ENCODE data around the gene AP4B1. TPM values are rescaled to one million over a fixed set of nuclear protein-coding genes. Genes with fewer than 3 reads are reported as not detected.
"Not testable (repeated sequence)": the region's sequence is repeated elsewhere in the genome, so short reads cannot be mapped to it uniquely, and the experiment has no call there.

AP4B1 gene
- total RNA-seq = 10 to 100 TPM in 3 of 4 donors, 1 to 10 TPM in 1; 7.1 to 21.9 (median 12.6) TPM

DNA sequence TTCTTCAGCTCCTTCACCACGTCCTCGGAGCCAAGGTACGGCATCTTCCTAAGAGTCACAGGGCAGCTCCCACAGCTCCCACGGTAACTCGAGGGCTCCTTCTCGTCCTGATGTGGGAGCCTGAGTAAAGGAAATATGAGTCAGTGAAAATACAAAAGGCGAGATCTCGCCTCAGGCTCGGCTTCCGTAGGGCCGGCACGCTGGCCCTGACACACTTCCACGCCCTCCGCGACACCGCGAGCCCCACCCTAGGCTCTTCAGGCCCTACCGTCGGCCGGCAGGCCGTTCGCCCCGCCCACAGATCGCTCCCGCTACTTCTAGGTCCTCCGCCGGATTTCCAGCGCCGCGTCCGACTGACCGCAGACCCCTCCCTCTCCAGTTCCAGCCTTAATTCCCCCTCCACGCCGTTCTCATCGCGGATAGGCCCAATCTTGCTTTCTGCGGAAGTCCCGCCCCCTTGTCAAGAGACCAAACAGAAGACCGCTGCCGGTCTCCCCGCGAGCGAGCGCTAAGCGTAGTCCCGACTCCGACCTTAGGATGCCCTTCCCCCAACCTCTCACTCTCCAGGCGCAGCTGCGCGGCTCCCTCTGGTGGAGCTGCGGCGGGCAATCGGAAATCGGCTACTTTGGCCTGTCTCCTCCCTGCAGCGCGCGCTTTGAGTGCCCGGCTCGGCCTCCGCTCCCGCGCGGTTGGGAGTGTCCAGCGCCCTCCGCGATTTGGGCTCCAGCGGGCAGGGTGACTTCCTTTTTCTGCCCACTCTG lies at the start of gene AP4B1, which contains the start of gene DCLRE1B:
AP4B1 (minus strand) TSS at position 126 of the 761 bp plus-strand sequence; CDS start at position 44, 82 bp downstream.
DCLRE1B (plus strand) TSS at position 653 of the 761 bp plus-strand sequence. CDS start 261 bp downstream, outside the sequence.
- Histone ChIP-seq H3K27me3 (no peaks in the 10 kb centered on the region), H3K4me3 (peak within 1 kb of the TSS; percentile 72 to 84), H3K9me3 (no peaks in the 10 kb centered on the region), H3K27ac (peak within 1 kb of the TSS; percentile 87 to 95 (median 93)), H3K36me3 (peaks cover 0 to 46% of the 10 kb centered on the region in 2 donors), H3K4me1 (peaks cover 5 to 40% (median 18%) of the 10 kb centered on the region in 3 donors)
- TF ChIP-seq POLR2A (IDR thresholded peaks at IDR 0.05) (peak; percentile 65 to 68), POLR2AphosphoS5 (IDR thresholded peaks at IDR 0.05) (peak; percentile 93), EP300 (IDR thresholded peaks at IDR 0.05) (no peak)
- TF ChIP-seq, protein P1, sequence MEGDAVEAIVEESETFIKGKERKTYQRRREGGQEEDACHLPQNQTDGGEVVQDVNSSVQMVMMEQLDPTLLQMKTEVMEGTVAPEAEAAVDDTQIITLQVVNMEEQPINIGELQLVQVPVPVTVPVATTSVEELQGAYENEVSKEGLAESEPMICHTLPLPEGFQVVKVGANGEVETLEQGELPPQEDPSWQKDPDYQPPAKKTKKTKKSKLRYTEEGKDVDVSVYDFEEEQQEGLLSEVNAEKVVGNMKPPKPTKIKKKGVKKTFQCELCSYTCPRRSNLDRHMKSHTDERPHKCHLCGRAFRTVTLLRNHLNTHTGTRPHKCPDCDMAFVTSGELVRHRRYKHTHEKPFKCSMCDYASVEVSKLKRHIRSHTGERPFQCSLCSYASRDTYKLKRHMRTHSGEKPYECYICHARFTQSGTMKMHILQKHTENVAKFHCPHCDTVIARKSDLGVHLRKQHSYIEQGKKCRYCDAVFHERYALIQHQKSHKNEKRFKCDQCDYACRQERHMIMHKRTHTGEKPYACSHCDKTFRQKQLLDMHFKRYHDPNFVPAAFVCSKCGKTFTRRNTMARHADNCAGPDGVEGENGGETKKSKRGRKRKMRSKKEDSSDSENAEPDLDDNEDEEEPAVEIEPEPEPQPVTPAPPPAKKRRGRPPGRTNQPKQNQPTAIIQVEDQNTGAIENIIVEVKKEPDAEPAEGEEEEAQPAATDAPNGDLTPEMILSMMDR (IDR thresholded peaks at IDR 0.05) = peak; percentile 13 to 93 (median 89)
- peak; percentile 97 for ATAC-seq
- WGBS, 2 donors (ENCODE audit: low coverage in 1 of 2) = 0% methylated on average over 7 to 26 of the region's 67 CpGs

DNA sequence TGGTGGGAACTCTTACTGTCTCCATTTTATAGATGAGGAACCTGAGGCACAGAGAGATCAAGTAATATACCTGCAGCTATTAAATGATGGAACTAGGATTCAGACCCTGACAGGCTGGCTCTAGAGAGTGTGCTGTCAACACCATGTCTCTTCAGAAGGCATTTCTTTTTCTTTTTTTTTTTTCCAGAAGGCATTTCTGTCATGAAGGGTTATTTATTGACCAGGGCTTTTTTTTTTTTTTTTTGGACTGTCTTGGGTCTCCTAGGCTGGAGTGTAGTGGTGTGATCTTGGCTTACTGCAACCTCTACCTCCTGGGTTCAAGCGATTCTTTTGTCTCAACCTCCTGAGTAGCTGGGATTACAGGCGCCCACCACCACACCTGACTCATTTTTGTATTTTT lies 47.1 kb upstream of the AP4B1 start:
- H3K27me3 ChIP-seq = no peaks in the 10 kb centered on the region
- H3K27ac ChIP-seq = no peak overlapping the region
- H3K4me1 ChIP-seq = peaks cover 4 to 59% (median 15%) of the 10 kb centered on the region in 3 donors
- H3K9me3 ChIP-seq = no peaks in the 10 kb centered on the region
- no peak overlapping the region for H3K4me3 ChIP-seq
- TF ChIP-seq, protein P1 (IDR thresholded peaks at IDR 0.05) = no peak
- TF ChIP-seq POLR2AphosphoS5 (IDR thresholded peaks at IDR 0.05) = no peak
- no peak for TF ChIP-seq EP300 (IDR thresholded peaks at IDR 0.05)
- no peak for TF ChIP-seq POLR2A (IDR thresholded peaks at IDR 0.05)
- no peak for ATAC-seq
- peaks cover 0 to 30% of the 10 kb centered on the region in 2 donors for H3K36me3 ChIP-seq
- 100% methylated on average over 2 of the region's 2 CpGs for WGBS, 2 donors (ENCODE audit: low coverage in 1 of 2)

DNA sequence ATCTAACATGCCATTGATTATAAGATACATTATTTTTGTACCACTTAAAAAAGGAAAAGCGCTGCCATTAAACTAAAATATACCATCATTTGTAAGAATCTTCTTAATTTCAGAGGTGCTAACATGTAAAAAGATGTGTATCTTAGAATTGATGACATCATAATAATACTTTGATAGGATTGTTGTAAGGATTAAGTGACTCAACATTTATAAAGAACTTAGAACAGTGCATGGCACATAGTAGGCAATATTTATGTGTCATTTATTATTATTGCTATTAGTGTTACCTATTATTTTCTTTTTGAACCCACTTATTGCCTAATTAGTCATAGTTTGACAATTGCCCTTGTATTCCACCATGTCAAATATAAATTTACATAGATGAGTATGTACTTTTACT lies 46.3 kb upstream of the AP4B1 start:
- Histone ChIP-seq H3K36me3 (peaks cover 0 to 22% of the 10 kb centered on the region in 2 donors), H3K27ac (no peak overlapping the region), H3K9me3 (no peaks in the 10 kb centered on the region), H3K27me3 (no peaks in the 10 kb centered on the region), H3K4me3 (no peak overlapping the region), H3K4me1 (peaks cover 4 to 67% (median 23%) of the 10 kb centered on the region in 3 donors)
- ATAC-seq = no peak
- TF ChIP-seq EP300 (IDR thresholded peaks at IDR 0.05) = no peak
- WGBS, 2 donors (ENCODE audit: low coverage in 1 of 2) = 93 to 100% methylated on average over 1 of the region's 1 CpG

DNA sequence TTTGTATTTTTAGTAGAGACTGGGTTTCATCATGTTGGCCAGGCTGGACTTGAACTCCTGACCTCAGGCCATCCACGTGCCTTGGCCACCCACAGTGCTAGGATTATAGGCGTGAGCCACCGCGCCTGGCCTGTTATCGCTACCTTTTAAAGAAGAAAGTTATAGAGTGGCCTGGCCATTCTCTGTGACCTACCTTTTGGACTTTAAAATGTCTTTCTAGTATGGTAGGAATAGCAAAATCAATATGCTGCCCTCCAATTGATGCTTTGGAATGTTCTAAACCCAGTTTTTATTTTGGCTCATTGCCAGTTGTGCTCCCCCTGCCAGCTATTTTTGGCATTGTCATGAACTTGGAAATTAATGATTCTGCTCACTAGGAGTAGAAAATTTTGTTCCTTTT lies 44.4 kb upstream of the AP4B1 start:
- peak; percentile 69 for TF ChIP-seq POLR2AphosphoS5 (IDR thresholded peaks at IDR 0.05)
- TF ChIP-seq POLR2A (IDR thresholded peaks at IDR 0.05) = no peak
- TF ChIP-seq, protein P1 (IDR thresholded peaks at IDR 0.05) = peak in 2 of 4 experiments; percentile 36 to 39
- no peak overlapping the region for H3K4me3 ChIP-seq
- no peaks in the 10 kb centered on the region for H3K9me3 ChIP-seq
- ATAC-seq = no peak
- peaks cover 4 to 70% (median 23%) of the 10 kb centered on the region in 3 donors for H3K4me1 ChIP-seq
- H3K27me3 ChIP-seq = no peaks in the 10 kb centered on the region
- H3K36me3 ChIP-seq = peaks cover 0 to 6% of the 10 kb centered on the region in 2 donors
- WGBS, 2 donors (ENCODE audit: low coverage in 1 of 2) = 35% methylated on average over 5 of the region's 5 CpGs; no CpG with 5 or more reads in 1 of the 2 donors
- H3K27ac ChIP-seq = peak overlapping the region in 3 of 4 donors; percentile 54 to 61 (median 60)

DNA sequence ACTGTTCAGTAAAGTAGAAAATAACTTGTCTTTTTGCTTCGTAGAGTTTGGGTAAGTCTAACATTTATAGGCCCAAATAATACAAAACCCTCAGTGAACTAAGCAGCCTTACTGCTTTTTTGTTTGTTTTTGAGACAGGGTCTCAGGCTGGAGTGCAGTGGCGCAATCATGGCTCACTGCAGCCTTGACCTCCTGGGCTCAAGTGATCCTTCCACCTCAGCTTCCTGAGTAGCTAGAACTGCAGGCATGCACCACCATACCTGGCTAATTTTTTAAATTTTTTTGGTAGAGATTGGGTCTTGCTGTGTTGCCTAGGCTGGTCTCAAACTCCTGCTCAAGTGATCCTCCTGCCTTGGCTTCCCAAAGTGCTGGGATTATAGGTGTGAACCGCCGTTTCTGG lies 43.6 kb upstream of the AP4B1 start:
- not testable (repeated sequence) for H3K36me3 ChIP-seq, ATAC-seq, H3K9me3 ChIP-seq, H3K4me3 ChIP-seq, H3K27me3 ChIP-seq
- peak overlapping the region; percentile 5 to 63 (median 58) for H3K27ac ChIP-seq
- peaks cover 4 to 75% (median 23%) of the 10 kb centered on the region in 3 donors for H3K4me1 ChIP-seq
- WGBS, 2 donors (ENCODE audit: low coverage in 1 of 2) = 59 to 65% methylated on average over 4 of the region's 4 CpGs

Data from gastroesophageal sphincter (tissue), 4 donors.